ENCODE measurements around the gene CDY1B.
"Not testable (repeated sequence)": the region's sequence is repeated elsewhere in the genome, so short reads cannot be mapped to it uniquely, and the experiment has no call there.

Gene CDY1B

DNA sequence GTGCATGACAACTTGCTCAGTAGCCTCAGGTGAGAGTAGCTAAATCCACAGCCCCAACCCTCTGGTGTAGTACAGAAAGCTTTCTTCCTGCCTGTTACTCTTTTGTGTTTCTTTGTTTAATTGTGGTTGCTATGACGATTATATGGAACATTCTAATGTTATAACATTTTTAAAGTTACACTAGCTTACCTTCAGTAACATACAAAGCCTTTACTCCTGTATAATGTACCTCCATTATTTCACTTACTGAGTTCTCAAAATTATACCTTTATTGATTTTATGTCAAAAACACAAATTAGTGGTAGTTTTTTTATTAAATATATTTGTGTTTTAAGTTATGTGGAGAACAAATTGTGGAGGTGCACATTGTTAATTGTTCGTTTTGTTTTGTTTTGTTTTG lies at the start of gene CDY1B:
Gene CDY1B, minus strand, starts transcription at position 101 of the 400 bp plus-strand sequence. CDS start 331 bp downstream, outside the sequence.
- in situ Hi-C loops (cut with MboI; ENCODE audit: low pct_unique_long_range_greater_than_20kb, low sequenced_read_pairs, unreplicated experiment); DNase-seq (ENCODE audit: low spot score): not testable (repeated sequence)

DNA sequence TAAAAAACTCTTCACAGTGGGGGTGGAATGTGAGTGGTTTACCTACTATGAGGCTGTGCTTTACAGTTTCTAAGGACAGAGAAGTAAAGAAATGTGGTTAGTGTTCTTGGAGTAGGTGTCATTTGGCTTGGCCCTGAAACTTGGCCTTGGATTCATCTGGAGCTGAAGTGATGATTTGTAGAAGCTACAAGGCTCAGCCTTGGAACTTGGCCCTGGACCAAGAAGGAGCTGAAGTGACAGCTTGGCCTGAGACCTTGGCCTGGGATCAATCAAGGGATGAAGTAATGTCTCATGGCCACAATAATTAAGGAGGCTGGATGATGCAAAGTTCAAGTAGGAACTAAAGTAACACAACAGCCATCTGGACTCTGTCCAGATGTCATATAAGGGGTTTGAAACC lies 1.7 kb upstream of the CDY1B start:
- DNase-seq (ENCODE audit: low spot score); in situ Hi-C loops (cut with MboI; ENCODE audit: low pct_unique_long_range_greater_than_20kb, low sequenced_read_pairs, unreplicated experiment): not testable (repeated sequence)

DNA sequence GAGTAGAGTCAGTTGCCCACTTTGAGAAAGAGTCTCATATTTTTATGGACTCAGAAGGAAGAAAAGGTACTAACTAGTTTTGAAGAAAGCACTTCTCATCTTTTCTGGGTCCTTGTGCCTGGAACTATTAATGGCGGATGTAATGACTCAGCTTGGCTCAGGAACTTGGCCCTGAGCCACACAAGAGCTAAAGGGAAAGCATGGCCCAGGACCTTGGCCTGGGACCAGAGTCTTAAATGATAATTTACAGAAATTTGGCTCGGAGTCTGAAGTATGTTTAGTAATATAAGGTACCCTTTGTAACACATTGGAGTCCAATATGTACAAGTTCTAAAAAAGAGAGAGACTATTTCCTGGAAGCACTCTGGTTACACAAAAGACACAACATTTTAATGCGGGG lies 4.6 kb downstream of the CDY1B start:
- in situ Hi-C loops (cut with MboI; ENCODE audit: low pct_unique_long_range_greater_than_20kb, low sequenced_read_pairs, unreplicated experiment); DNase-seq (ENCODE audit: low spot score): not testable (repeated sequence)

DNA sequence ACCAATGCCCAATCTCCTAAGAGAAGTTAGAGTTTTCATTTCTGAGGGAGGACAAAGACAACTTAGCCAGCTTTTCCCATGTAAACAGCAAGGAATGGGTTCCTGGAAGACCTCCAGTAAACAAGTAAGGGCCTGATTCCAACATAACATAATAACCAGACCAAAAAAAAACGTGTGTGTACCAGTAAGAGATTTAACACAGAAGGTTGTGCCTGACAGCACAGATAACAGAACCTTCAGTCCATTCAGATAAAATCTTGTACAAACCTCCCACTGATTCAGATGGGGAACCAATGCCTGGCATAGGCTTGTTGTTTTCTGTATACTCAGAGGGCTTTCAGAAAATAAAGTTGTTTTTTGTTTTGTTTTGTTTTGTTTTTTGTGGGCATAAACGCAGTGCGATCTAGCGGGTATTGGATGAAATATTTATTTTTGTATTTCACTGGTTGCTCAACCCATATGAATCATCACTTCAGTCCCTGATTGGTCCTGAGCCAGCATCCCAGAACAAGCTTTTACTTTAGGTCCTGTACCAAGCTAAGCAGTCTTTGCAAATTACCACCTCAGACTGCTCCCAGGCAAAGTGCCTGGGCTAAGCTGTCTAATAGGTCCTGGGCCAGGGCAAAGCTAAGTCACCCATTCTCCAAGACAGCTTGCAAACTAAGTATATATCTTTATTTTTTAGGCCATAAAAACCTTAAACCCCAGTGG lies 8.7 kb downstream of the CDY1B start:
- in situ Hi-C loops (cut with MboI; ENCODE audit: low pct_unique_long_range_greater_than_20kb, low sequenced_read_pairs, unreplicated experiment), result not testable (repeated sequence)

GRCh38 chrY:24026212-24027103 lies 21.4 kb downstream of the CDY1B start:
- DNase-seq (ENCODE audit: low spot score); in situ Hi-C loops (cut with MboI; ENCODE audit: low pct_unique_long_range_greater_than_20kb, low sequenced_read_pairs, unreplicated experiment): not testable (repeated sequence)

More for the DNA sequence above, 8.7 kb downstream of the CDY1B start:
- not testable (repeated sequence) for DNase-seq (ENCODE audit: low spot score)

Data from GM13977 (cell line).